CD4-positive, alpha-beta T cell treated with Interleukin-2 at 100 ng/mL for 4 hours (primary cell): ENCODE data around the gene MSANTD1.

Experiments used
- DNase-seq: peaks from one replicate; pipeline ENCODE4 v3.0.0-alpha.2; 2020; ENCODE audit warnings: low spot score

The MSANTD1 gene

GRCh38 chr4:3233391-3234071 is 15.4 kb upstream of the MSANTD1 start:
- DNase-seq = no peak

DNA sequence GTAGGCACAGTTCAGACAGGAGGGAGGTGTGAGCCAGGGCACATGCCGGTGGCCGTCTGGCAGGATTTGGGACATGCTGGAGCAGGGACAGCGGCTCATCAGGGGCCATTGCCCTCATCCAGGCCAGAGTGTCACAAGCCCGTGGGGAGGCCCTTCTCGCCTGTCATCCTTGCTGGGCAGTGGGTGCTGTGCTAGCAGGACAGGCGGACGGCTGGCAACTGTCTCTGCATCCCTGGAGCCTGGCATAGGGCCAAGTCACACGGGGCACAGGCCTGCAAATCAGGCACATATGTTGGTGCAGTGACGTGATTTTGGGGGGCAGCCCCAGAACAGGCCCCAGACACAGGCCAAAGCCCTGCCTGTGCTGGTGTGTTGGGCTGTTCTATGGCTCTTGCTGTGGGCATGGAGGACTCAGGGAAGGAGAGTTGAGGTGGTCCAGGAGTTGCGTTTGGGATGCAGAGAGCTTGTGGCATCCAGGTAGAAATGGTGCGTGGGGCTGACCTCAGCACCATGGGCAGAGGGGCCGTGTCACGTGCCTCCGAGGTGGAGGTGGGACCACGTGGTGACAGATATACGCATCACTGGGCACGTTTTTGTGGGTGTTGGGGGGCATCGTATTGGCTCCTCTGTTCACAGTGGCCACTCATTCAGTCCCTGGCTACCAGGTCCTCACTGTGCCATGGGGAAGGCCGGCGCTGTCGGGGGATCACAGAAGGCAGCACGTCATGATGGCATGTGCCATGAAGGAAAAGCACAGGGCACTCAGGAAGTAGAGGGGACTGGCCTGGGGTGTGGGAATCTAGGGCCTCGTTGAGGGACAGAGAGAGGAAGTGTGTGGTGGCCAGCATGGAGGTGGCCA is 14.6 kb upstream of the MSANTD1 start:
- DNase-seq = no peak

DNA sequence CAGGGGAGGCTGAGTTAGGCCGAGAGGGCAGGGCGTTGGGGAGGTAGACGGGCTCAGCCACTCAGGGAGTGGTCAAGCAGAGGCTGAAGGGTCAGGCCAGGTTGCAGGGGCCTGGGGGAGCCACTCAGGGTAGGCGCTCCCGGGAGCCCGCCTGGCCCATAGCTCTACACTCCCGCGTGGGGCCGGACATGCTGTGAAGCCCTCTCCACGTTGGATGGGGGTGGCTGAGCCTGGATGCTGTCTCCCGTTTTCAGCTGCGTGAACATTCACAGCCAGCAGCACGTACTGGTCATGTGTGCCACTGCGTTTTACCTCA is 14.0 kb upstream of the MSANTD1 start:
- DNase-seq = no peak

DNA sequence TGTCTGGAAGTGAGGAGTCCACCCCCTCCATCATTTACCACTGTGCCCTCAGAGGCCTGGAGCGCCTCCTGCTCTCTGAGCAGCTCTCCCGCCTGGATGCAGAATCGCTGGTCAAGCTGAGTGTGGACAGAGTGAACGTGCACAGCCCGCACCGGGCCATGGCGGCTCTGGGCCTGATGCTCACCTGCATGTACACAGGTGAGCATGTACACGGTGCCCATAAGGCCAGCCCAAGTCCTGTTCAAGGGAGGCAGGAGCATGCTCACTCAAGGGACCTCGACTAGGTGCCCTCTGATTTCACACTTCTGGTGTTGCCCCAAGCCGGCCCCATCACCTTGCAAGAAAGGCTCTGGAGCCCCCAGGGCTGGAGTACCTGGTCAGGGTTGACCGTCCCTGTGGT is 13.4 kb upstream of the MSANTD1 start:
- DNase-seq = no peak

GRCh38 chr4:3236326-3236878 is 12.6 kb upstream of the MSANTD1 start:
- DNase-seq = no peak

GRCh38 chr4:3237266-3237665 is 11.7 kb upstream of the MSANTD1 start:
- no peak for DNase-seq

- DNase-seq = no peak
Observed at GRCh38 chr4:3237712-3238560, 11.0 kb upstream of the MSANTD1 start.

- no peak for DNase-seq
Observed at GRCh38 chr4:3238721-3239120, 10.2 kb upstream of the MSANTD1 start.

DNA sequence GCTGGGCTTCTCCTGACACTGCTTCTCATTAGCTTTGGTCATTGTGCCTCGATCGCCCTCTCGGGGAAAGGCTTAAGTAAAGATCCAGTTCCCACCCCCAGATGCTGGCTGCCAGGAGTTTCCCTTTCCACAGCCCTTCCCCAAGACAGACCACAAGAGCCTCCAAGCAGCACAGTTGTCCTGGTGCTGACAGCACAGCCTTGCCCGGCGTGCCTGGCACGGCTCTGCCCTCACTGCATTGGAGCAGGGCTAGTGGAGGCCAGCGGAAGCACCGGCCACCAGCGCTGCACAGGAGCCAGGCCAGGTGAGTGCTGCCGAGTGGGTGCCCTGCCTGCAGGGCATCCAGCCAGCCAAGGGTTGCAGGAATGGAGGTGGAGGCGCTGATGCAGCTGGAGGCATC is 9.7 kb upstream of the MSANTD1 start:
- DNase-seq = no peak

GRCh38 chr4:3239998-3240920 is 8.7 kb upstream of the MSANTD1 start:
- DNase-seq = no peak

DNA sequence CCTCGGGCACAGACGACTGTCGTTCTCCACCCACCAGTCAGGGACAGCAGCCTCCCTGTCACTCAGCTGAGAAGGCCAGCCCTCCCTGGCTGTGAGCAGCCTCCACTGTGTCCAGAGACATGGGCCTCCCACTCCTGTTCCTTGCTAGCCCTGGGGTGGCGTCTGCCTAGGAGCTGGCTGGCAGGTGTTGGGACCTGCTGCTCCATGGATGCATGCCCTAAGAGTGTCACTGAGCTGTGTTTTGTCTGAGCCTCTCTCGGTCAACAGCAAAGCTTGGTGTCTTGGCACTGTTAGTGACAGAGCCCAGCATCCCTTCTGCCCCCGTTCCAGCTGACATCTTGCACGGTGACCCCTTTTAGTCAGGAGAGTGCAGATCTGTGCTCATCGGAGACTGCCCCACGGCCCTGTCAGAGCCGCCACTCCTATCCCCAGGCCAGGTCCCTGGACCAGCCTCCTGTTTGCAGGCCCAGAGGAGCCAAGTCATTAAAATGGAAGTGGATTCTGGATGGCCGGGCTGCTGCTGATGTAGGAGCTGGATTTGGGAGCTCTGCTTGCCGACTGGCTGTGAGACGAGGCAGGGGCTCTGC is 7.9 kb upstream of the MSANTD1 start:
- no peak for DNase-seq

DNA sequence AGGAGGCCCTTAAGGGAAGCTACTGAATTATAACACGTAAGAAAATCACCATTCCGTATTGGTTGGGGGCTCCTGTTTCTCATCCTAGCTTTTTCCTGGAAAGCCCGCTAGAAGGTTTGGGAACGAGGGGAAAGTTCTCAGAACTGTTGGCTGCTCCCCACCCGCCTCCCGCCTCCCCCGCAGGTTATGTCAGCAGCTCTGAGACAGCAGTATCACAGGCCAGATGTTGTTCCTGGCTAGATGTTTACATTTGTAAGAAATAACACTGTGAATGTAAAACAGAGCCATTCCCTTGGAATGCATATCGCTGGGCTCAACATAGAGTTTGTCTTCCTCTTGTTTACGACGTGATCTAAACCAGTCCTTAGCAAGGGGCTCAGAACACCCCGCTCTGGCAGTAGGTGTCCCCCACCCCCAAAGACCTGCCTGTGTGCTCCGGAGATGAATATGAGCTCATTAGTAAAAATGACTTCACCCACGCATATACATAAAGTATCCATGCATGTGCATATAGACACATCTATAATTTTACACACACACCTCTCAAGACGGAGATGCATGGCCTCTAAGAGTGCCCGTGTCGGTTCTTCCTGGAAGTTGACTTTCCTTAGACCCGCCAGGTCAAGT is 6.9 kb upstream of the MSANTD1 start:
- no peak for DNase-seq

DNA sequence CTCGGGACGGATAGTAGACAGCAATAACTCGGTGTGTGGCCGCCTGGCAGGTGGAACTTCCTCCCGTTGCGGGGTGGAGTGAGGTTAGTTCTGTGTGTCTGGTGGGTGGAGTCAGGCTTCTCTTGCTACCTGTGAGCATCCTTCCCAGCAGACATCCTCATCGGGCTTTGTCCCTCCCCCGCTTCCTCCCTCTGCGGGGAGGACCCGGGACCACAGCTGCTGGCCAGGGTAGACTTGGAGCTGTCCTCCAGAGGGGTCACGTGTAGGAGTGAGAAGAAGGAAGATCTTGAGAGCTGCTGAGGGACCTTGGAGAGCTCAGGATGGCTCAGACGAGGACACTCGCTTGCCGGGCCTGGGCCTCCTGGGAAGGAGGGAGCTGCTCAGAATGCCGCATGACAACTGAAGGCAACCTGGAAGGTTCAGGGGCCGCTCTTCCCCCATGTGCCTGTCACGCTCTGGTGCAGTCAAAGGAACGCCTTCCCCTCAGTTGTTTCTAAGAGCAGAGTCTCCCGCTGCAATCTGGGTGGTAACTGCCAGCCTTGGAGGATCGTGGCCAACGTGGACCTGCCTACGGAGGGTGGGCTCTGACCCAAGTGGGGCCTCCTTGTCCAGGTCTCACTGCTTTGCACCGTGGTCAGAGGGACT is 5.7 kb upstream of the MSANTD1 start:
- DNase-seq = no peak

- DNase-seq = no peak
Observed at GRCh38 chr4:3244002-3244401, 5.0 kb upstream of the MSANTD1 start.

DNA sequence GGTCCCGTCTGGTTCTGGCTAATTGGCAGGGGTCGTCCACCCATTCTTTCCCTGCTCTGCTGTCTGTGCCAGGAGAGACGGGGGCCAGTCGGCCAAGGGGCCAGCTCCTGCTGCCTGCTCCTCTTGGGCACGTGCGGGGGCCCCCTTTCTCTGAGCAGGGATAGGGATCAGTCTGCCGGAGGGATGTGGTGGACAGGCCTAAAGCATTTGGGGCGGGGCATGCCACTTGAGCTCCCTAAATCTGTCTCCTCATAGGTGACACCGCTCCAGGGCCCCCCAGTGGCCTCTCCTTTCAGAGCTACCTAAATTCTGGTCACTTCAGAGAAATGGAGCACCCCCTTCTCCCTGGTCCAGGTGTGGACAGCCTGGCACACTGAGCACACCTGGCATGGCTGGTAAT is 4.2 kb upstream of the MSANTD1 start:
- DNase-seq = no peak

DNA sequence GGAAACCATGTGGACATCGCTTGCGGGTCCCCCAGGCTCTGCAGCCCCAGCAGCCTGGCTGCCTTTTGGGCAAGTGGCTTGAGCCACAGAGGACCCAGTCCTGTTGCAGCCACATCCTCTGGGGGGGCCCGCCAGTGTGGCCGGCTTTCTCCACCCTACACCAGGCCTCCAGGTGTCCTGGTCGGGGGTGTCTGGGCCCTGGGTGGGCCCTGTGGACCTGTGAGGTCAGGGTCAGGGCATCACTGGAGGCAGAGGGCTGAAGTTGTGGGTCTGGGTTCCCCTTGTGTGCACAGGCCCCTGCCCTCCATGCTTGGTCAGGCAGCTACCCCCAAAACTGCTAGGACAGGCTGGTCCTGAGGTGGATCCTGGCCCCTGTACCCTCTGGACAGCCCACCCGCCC is 3.3 kb upstream of the MSANTD1 start:
- no peak for DNase-seq

- DNase-seq = no peak
Observed at GRCh38 chr4:3246458-3247398, 2.2 kb upstream of the MSANTD1 start.

- no peak for DNase-seq
Observed at GRCh38 chr4:3247399-3248177, 1.4 kb upstream of the MSANTD1 start.
